ENCODE results near the gene RNF115.
"Not testable (repeated sequence)": the region's sequence is repeated elsewhere in the genome, so short reads cannot be mapped to it uniquely, and the experiment has no call there.

RNF115 gene

DNA sequence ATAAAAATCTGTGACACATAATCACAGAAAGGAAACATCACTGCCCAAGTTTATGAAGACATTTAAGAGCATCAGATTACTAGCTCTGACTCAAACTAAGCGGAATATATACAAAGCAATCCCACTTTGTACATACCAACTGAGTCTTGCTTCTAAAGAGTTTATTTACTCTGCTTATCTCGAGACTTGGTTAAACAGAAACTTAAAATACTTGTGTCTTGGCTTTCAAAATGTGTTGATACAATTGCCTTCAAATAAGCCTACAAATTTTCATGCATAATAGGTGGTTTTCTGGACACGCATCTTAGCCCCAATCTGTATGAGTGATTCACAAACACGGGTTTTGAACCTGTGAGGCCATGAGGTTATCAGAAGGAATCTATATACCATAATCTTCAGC, 83.6 kb downstream of the RNF115 start:
- no peak for DNase-seq (ENCODE audit: low spot score)
- TF ChIP-seq, protein P1, sequence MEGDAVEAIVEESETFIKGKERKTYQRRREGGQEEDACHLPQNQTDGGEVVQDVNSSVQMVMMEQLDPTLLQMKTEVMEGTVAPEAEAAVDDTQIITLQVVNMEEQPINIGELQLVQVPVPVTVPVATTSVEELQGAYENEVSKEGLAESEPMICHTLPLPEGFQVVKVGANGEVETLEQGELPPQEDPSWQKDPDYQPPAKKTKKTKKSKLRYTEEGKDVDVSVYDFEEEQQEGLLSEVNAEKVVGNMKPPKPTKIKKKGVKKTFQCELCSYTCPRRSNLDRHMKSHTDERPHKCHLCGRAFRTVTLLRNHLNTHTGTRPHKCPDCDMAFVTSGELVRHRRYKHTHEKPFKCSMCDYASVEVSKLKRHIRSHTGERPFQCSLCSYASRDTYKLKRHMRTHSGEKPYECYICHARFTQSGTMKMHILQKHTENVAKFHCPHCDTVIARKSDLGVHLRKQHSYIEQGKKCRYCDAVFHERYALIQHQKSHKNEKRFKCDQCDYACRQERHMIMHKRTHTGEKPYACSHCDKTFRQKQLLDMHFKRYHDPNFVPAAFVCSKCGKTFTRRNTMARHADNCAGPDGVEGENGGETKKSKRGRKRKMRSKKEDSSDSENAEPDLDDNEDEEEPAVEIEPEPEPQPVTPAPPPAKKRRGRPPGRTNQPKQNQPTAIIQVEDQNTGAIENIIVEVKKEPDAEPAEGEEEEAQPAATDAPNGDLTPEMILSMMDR (IDR thresholded peaks at IDR 0.05; ENCODE audit: extremely low read depth, missing control alignments), result no peak

DNA sequence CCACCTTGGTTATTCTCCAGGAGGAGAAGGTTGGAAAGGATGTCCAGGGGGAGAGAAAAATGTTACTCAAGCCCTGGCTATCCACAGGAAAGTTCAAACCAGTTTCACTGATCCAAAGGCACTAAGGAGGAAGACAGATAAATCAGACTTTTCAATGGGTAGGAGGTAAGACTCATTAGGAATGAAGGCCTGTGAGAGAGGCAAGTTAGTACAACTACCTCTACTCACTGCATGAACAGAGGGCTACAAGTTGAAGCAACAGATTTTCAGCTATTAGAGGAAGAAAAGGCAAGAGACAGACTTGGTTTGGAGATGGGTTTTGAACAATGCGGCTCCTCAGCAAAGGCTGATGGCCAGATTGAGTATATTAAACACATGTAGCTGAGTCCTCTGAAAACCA, 87.7 kb downstream of the RNF115 start:
- TF ChIP-seq, protein P1 (IDR thresholded peaks at IDR 0.05; ENCODE audit: extremely low read depth, missing control alignments), result no peak
- no peak for DNase-seq (ENCODE audit: low spot score)

DNA sequence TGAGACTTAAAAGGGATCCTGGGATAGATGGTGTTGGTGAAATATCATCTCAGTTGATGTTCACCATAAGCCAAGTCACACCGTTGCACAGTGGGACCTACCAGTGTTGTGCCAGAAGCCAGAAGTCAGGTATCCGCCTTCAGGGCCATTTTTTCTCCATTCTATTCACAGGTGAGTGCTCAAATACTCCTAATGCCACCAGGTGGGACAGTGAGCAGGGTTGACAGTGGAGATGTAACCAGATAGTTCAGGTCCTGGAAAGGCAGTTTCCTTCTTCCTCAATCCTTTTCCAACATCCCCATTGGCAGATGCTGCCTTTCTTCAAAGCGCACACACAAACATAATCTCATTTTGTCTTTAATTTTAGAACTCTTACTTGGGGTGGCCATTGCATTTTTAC, 93.0 kb downstream of the RNF115 start:
- DNase-seq (ENCODE audit: low spot score), result no peak
- TF ChIP-seq, protein P1 (IDR thresholded peaks at IDR 0.05; ENCODE audit: extremely low read depth, missing control alignments), result no peak

DNA sequence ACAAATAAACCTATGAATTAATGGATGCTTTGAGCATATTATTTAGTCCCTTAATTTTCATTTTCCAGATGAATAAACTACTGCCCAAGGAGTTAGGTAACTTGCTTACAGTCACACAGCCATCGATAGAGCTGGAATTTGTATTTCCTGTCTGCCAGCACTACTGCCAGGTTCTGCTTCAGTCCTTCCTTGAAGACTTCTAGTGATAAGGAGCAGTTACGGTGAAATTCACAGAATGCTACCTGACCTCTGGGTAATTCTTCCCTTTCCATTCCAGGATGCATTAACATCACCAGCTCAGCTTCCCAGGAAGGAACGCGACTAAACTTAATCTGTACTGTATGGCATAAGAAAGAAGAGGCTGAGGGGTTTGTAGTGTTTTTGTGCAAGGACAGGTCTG, 93.4 kb downstream of the RNF115 start:
- TF ChIP-seq, protein P1 (IDR thresholded peaks at IDR 0.05; ENCODE audit: extremely low read depth, missing control alignments), result no peak

DNA sequence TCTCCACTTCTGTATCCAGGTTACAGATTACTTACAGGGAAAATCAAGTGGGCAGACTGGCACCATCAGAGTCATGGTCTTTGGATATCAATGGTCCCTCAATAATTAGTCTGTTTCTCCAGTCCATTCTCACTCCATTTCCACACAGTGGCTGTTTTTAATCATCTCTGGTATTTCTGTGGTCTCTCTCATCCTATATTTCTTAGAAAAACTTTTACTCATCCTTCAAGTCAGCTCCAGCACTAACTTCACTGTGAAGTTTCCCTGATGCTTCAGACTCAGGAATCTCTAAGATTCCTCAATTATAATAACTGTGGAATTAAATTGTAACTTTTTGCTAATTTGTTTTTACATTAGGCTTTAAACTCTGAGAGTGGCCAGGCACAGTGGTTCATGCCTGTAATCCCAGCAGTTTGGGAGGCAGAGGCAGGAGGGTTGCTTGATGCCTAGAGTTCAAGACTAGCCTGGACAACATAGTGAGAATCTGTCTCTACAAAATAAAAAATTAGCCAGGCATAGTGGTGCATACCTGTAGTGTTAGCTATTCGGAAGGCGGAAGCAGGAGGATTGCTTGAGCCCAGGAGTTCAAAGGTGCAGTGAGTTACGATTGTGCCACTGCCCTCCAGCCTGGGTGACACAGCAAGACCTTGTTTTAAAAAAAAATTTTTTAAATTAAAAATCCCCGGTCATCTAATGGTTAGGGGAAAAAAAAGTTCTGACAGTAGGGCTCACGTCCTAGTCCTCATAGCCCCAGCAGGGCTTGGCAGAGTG, 94.0 kb downstream of the RNF115 start:
- TF ChIP-seq, protein P1 (IDR thresholded peaks at IDR 0.05; ENCODE audit: extremely low read depth, missing control alignments), result no peak
- no peak for DNase-seq (ENCODE audit: low spot score)

More for the DNA sequence above, 93.4 kb downstream of the RNF115 start:
- no peak for DNase-seq (ENCODE audit: low spot score)

DNA sequence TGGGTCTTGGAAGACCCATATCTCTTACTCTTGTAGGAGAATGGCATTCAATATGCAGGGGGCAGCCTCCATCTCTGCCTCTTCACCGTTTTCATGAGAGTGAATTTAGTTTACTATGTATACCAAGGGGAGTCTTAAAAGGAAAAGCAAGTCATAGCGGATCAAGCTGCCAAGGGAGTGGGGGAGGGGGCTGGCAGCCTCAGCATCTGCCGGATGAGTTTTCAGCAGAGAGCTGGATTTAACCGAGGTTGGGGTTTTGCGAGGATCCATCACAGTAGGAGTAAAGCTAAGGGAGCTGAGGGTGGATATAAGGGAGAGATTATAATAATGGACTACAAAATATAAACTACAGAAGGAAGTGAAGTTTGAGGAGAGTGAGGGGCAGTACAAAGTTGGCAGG, 94.7 kb downstream of the RNF115 start:
- no peak for DNase-seq (ENCODE audit: low spot score)
- TF ChIP-seq, protein P1 (IDR thresholded peaks at IDR 0.05; ENCODE audit: extremely low read depth, missing control alignments), result no peak

DNA sequence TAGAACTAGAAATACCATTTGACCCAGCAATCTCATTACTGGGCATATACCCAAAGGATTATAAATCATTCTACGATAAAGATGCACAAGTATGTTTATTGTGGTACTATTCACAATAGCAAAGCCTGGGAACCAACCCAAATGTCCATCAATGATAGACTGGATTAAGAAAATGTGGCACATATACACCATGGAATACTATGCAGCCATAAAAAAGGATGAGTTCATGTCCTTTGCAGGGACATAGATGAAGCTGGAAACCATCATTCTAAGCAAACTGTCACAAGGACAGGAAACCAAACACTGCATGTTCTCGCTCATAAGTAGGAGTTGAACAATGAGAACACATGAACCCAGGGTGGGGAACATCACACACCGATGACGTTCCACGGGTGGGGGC, 97.7 kb downstream of the RNF115 start:
- not testable (repeated sequence) for DNase-seq (ENCODE audit: low spot score)
